NOMO-1 treated with dmso at 0.1 percent for 144 hours (cell line): ENCODE measurements around the gene EFNB2.

Experiments used
- DNase-seq: peaks from one replicate; lab custom pipeline; 2025; ENCODE audit not compliant: unreplicated experiment; lab: John Stamatoyannopoulos, UW

EFNB2 gene

GRCh38 chr13:106487129-106487528 lies 48.3 kb downstream of the EFNB2 start:
- DNase-seq: no peak

- DNase-seq: no peak
Observed at GRCh38 chr13:106486287-106486686, 49.2 kb downstream of the EFNB2 start.

- peak; percentile 13 for DNase-seq
Observed at GRCh38 chr13:106484537-106485193, 50.8 kb downstream of the EFNB2 start.

- no peak for DNase-seq
Observed at GRCh38 chr13:106484084-106484483, 51.4 kb downstream of the EFNB2 start.

- no peak for DNase-seq
Observed at GRCh38 chr13:106481919-106482318, 53.5 kb downstream of the EFNB2 start.

- DNase-seq: no peak
Observed at GRCh38 chr13:106480351-106480910, 55.0 kb downstream of the EFNB2 start.

- DNase-seq: no peak
Observed at GRCh38 chr13:106479929-106480328, 55.5 kb downstream of the EFNB2 start.

- no peak for DNase-seq
Observed at GRCh38 chr13:106478116-106478515, 57.3 kb downstream of the EFNB2 start.

- no peak for DNase-seq
Observed at GRCh38 chr13:106477303-106477702, 58.2 kb downstream of the EFNB2 start.

- no peak for DNase-seq
Observed at GRCh38 chr13:106475852-106476251, 59.6 kb downstream of the EFNB2 start.

GRCh38 chr13:106474912-106475311 lies 60.5 kb downstream of the EFNB2 start:
- DNase-seq: no peak

- DNase-seq: no peak
Observed at GRCh38 chr13:106473154-106473553, 62.3 kb downstream of the EFNB2 start.

GRCh38 chr13:106472621-106473020 lies 62.8 kb downstream of the EFNB2 start:
- no peak for DNase-seq

GRCh38 chr13:106471957-106472543 lies 63.4 kb downstream of the EFNB2 start:
- peak; percentile 1 for DNase-seq

GRCh38 chr13:106470576-106470975 lies 64.9 kb downstream of the EFNB2 start:
- no peak for DNase-seq

- DNase-seq: no peak
Observed at GRCh38 chr13:106468744-106469590, 66.5 kb downstream of the EFNB2 start.

- DNase-seq: no peak
Observed at GRCh38 chr13:106468207-106468606, 67.3 kb downstream of the EFNB2 start.

GRCh38 chr13:106467427-106468122 lies 67.9 kb downstream of the EFNB2 start:
- no peak for DNase-seq

GRCh38 chr13:106466691-106467426 lies 68.6 kb downstream of the EFNB2 start:
- no peak for DNase-seq

- peak; percentile 14 for DNase-seq
Observed at GRCh38 chr13:106464076-106464475, 71.4 kb downstream of the EFNB2 start.
